GM10248 (cell line): ENCODE measurements around the gene ARHGAP26.

Experiments
- CTCF ChIA-PET: fragments of 300-600 bp; sonication (Branson Sonifier 250); formaldehyde crosslinking; extraction: SDS; loops from one replicate; lab custom pipeline; 2021; ENCODE audit warnings: antibody characterized with exemption; lab: Yijun Ruan, JAX
- POLR2A ChIA-PET: fragments of 350-650 bp; sonication (Branson Sonifier 250); formaldehyde crosslinking; extraction: SDS; loops from one replicate; lab custom pipeline; 2020; ENCODE audit warnings: antibody characterized with exemption; lab: Yijun Ruan, JAX
- DNase-seq: peaks from one replicate; pipeline ENCODE4 v3.0.0; 2012; ENCODE audit errors: extremely low spot score
- TF ChIP-seq, protein P1 (sequence below): IDR thresholded peaks from 2 replicates; pipeline ENCODE4 v1.5.1; 2012; ENCODE audit warnings: mild to moderate bottlenecking, low read depth; ENCODE audit errors: extremely low read depth, missing control alignments, control extremely low read depth

ARHGAP26 gene

DNA sequence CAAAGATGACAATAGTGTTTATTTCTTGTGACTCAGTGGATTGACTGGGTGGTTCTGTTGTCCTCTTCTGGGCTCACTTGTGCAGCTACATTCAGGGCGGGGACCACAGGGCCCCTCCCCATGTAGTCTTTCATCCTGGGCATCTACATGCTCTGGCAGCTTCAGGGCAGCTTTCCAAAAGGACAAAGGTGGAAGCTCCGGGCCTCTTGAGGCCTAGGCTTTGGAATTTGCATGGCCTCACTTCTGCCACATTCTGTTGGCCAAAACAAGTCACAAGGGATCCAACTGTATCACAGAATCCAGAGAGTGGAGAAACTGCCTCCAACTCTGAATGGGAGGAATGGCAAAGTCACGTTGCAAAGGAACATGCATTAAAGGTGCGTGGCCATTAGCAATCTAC is 64.3 kb downstream of the ARHGAP26 start:
- POLR2A ChIA-PET, result no interaction called here

GRCh38 chr5:142835540-142835939 is 65.4 kb downstream of the ARHGAP26 start:
- ChIA-PET CTCF (interaction anchor here (1.5 to 1.6 kb wide), 2 partner anchors 8 to 18 kb away, joined by 3 read pairs; no protein-coding TSS in a partner anchor), POLR2A (no interaction called here)
- TF ChIP-seq, protein P1, sequence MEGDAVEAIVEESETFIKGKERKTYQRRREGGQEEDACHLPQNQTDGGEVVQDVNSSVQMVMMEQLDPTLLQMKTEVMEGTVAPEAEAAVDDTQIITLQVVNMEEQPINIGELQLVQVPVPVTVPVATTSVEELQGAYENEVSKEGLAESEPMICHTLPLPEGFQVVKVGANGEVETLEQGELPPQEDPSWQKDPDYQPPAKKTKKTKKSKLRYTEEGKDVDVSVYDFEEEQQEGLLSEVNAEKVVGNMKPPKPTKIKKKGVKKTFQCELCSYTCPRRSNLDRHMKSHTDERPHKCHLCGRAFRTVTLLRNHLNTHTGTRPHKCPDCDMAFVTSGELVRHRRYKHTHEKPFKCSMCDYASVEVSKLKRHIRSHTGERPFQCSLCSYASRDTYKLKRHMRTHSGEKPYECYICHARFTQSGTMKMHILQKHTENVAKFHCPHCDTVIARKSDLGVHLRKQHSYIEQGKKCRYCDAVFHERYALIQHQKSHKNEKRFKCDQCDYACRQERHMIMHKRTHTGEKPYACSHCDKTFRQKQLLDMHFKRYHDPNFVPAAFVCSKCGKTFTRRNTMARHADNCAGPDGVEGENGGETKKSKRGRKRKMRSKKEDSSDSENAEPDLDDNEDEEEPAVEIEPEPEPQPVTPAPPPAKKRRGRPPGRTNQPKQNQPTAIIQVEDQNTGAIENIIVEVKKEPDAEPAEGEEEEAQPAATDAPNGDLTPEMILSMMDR, result no peak
- no peak for DNase-seq

More for the DNA sequence above, 64.3 kb downstream of the ARHGAP26 start:
- CTCF ChIA-PET, result interaction anchor here (0.9 to 1.7 kb wide), 5 partner anchors 10 to 33 kb away, joined by 3 to 4 read pairs (median 3); no protein-coding TSS in a partner anchor
- DNase-seq, result no peak
- TF ChIP-seq, protein P1, result no peak

DNA sequence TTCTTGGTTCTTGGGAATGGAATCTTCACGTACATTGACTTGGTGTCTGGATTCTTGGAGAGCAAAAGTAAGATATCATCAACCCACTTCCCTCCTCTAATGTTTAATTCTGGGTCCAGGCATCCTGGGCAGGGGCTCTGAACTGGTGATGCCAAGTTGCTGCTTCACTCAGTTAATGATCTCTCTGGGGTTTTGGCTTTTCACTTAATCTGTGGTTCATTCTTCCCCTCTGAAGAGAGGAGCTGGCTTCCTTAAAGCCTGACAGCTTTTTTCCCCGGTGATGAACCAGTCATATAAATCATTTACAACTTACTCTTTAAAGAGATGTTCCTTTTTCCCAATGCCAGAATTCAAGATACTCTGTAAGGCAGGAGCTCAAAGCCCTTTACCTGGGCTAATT is 65.9 kb downstream of the ARHGAP26 start:
- TF ChIP-seq, protein P1, result no peak
- DNase-seq, result no peak
- ChIA-PET CTCF (interaction anchor here (1.2 kb wide), 1 partner anchor 122 kb away, joined by 3 read pairs; no protein-coding TSS in a partner anchor), POLR2A (no interaction called here)

GRCh38 chr5:142837081-142837725 is 67.0 kb downstream of the ARHGAP26 start:
- TF ChIP-seq, protein P1, result no peak
- CTCF ChIA-PET, result interaction anchor here (0.9 to 1.8 kb wide), 5 partner anchors 13 to 124 kb away, joined by 3 to 4 read pairs (median 3); no protein-coding TSS in a partner anchor
- no peak for DNase-seq
- POLR2A ChIA-PET, result no interaction called here

- ChIA-PET POLR2A (no interaction called here), CTCF (interaction anchor here (0.6 to 1.6 kb wide), 4 partner anchors 28 to 959 kb away, joined by 3 to 4 read pairs (median 3); no protein-coding TSS in a partner anchor)
- DNase-seq, result no peak
- TF ChIP-seq, protein P1, result no peak
Measured at GRCh38 chr5:142838845-142839244, 68.7 kb downstream of the ARHGAP26 start.

DNA sequence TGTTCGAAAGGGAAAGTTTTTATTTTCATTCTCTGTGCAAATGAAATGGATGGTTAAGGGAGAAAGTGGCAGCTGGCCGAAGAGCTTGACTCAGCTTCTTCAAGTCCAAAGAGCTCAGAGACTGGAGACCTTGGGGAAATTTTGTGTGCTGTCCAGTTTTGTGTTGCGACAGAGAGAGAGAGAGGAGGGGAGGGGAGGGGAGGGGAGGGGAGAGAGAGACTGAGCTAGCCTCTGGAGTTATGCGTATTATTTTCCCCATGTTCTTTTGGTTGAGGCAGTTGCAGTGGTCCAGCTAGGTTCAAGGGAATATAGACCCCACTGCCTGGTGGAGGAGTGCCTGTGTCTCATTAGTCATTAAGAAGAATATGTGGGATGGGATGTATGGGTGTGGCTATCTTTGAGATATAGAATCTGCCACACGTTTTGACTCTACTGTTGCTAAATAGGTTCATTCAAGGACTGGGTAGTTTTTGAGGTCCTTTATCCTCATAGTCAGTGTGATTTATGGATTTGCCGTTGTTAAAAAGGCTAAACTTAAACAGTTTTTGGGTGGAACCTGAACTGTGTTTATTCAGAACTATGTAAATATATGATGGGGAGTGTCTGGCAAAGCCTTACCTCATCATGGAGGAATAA is 69.7 kb downstream of the ARHGAP26 start:
- TF ChIP-seq, protein P1, result no peak
- no peak for DNase-seq
- CTCF ChIA-PET, result interaction anchor here (1.1 to 1.6 kb wide), 2 partner anchors 91 to 126 kb away, joined by 3 to 4 read pairs; no protein-coding TSS in a partner anchor
- POLR2A ChIA-PET, result no interaction called here
